Esophagus muscularis mucosa (tissue), 4 donors: ENCODE measurements around the gene THSD7A. TPM values are rescaled to one million over a fixed set of nuclear protein-coding genes. Genes with fewer than 3 reads are reported as not detected.

Experiments
- DNase-seq: peaks from one replicate; pipeline ENCODE4 v3.0.0-alpha.2; 2017; ENCODE audit errors: extremely low spot score
- H3K27ac ChIP-seq, 4 donors: fragments of 200-600 bp; sonication (generic); replicated peaks in 1 of 4; 1 replicate in 3 of 4; 2 replicates in 1 of 4; pipeline ENCODE4 v1.5.1; 2016 to 2019; ENCODE audit warnings: mild to moderate bottlenecking in 1 of 4
- H3K27me3 ChIP-seq, 4 donors: fragments of 200-600 bp; sonication (generic); one replicate each; pipeline versions ENCODE4 v1.5.1 to v1.6.0; 2016 to 2019
- H3K36me3 ChIP-seq, 4 donors: fragments of 200-600 bp; sonication (generic); one replicate each; pipeline ENCODE4 v1.5.1; 2016 to 2019
- H3K4me1 ChIP-seq, 4 donors: fragments of 200-600 bp; sonication (generic); one replicate each; pipeline ENCODE4 v1.5.1; 2016 to 2019
- H3K4me3 ChIP-seq, 4 donors: fragments of 200-600 bp; sonication (generic); 1 replicate in 2 of 4; 2 replicates in 2 of 4; pipeline ENCODE4 v1.5.1; 2016 to 2019; ENCODE audit warnings: mild to moderate bottlenecking in 4 of 4, moderate library complexity in 1 of 4
- H3K9me3 ChIP-seq, 4 donors: fragments of 200-600 bp; sonication (generic); 1 replicate in 3 of 4; 2 replicates in 1 of 4; pipeline ENCODE4 v1.5.1; 2016 to 2019
- CTCF ChIP-seq, 3 experiments: fragments of 200-600 bp in 2 of 3; fragments of 450-650 bp in 1 of 3; sonication (generic) in 2 of 3; IDR thresholded peaks; one replicate each; pipeline ENCODE4 v1.5.1; 2017 to 2019; ENCODE audit warnings: antibody characterized with exemption in 3 of 3, mild to moderate bottlenecking in 2 of 3, moderate library complexity in 1 of 3
- EP300 ChIP-seq: sonication (generic); formaldehyde crosslinking; IDR thresholded peaks from one replicate; pipeline ENCODE4 v1.6.1; 2017; ENCODE audit warnings: antibody characterized with exemption
- POLR2A ChIP-seq: fragments of 450-650 bp; IDR thresholded peaks from one replicate; pipeline ENCODE4 v1.6.1; 2017; ENCODE audit warnings: antibody characterized with exemption, moderate library complexity, mild to moderate bottlenecking, low read depth
- POLR2AphosphoS5 ChIP-seq, 2 donors: sonication (generic); formaldehyde crosslinking; IDR thresholded peaks; one replicate each; pipeline ENCODE4 v1.6.1; 2017; ENCODE audit warnings: antibody characterized with exemption in 2 of 2
- WGBS: methylation state at CpG from one replicate; pipeline ENCODE4 v1.1.5; 2018; 5-methylcytosine and 5-hydroxymethylcytosine counted together
- intact Hi-C: fragments of 100-400 bp; cut with DNase I; formaldehyde crosslinking; loops from one replicate; pipeline ENCODE4 v1.15.1; 2023
- total RNA-seq, 4 donors: library from RNA; depleted of rRNA; stranded (reverse); fragments of >200 nt; gene quantifications; one replicate each; pipeline versions ENCODE4 v1.1.0 to v1.2.1, GENCODE V29; 2016

The THSD7A gene
- total RNA-seq, 4 donors from 2014 or later, result 1.2 to 3.8 (median 2.8) TPM

- Histone ChIP-seq H3K4me1 (no peaks in the 10 kb centered on the region), H3K27ac (no peak overlapping the region), H3K9me3 (no peaks in the 10 kb centered on the region), H3K36me3 (no peaks in the 10 kb centered on the region), H3K4me3 (no peak overlapping the region), H3K27me3 (no peaks in the 10 kb centered on the region)
- TF ChIP-seq POLR2A (no peak), CTCF (IDR thresholded peaks at IDR 0.05) (no peak), POLR2AphosphoS5 (IDR thresholded peaks at IDR 0.05) (no peak), EP300 (no peak)
- 95% methylated on average over 5 of the region's 5 CpGs for WGBS
- intact Hi-C loops, result no loop called here
- no peak for DNase-seq
Measured at GRCh38 chr7:11819271-11819670, 12.7 kb downstream of the THSD7A start.

- Histone ChIP-seq H3K36me3 (no peaks in the 10 kb centered on the region), H3K27ac (no peak overlapping the region), H3K9me3 (no peaks in the 10 kb centered on the region), H3K27me3 (no peaks in the 10 kb centered on the region), H3K4me3 (no peak overlapping the region), H3K4me1 (no peaks in the 10 kb centered on the region)
- DNase-seq, result no peak
- intact Hi-C loops, result no loop called here
- no peak for TF ChIP-seq CTCF (IDR thresholded peaks at IDR 0.05)
- no peak for TF ChIP-seq EP300
- TF ChIP-seq POLR2A, result no peak
- no peak for TF ChIP-seq POLR2AphosphoS5 (IDR thresholded peaks at IDR 0.05)
- WGBS, result 85% methylated on average over 4 of the region's 4 CpGs
Measured at GRCh38 chr7:11818281-11818680, 13.7 kb downstream of the THSD7A start.

GRCh38 chr7:11817111-11817740, 14.8 kb downstream of the THSD7A start:
- no peak for TF ChIP-seq CTCF (IDR thresholded peaks at IDR 0.05)
- TF ChIP-seq POLR2A, result no peak
- TF ChIP-seq EP300, result no peak
- no peak for TF ChIP-seq POLR2AphosphoS5 (IDR thresholded peaks at IDR 0.05)
- no peaks in the 10 kb centered on the region for H3K9me3 ChIP-seq
- intact Hi-C loops, result no loop called here
- H3K27ac ChIP-seq, result no peak overlapping the region
- DNase-seq, result no peak
- no peaks in the 10 kb centered on the region for H3K4me1 ChIP-seq
- H3K27me3 ChIP-seq, result no peaks in the 10 kb centered on the region
- H3K36me3 ChIP-seq, result no peaks in the 10 kb centered on the region
- H3K4me3 ChIP-seq, result no peak overlapping the region
- 53% methylated on average over 4 of the region's 4 CpGs for WGBS

GRCh38 chr7:11811709-11812108, 20.3 kb downstream of the THSD7A start:
- no peak overlapping the region for H3K27ac ChIP-seq
- H3K9me3 ChIP-seq, result no peaks in the 10 kb centered on the region
- H3K4me1 ChIP-seq, result no peaks in the 10 kb centered on the region
- H3K36me3 ChIP-seq, result no peaks in the 10 kb centered on the region
- intact Hi-C loops, result no loop called here
- TF ChIP-seq POLR2A (no peak), POLR2AphosphoS5 (IDR thresholded peaks at IDR 0.05) (no peak), EP300 (no peak), CTCF (IDR thresholded peaks at IDR 0.05) (no peak)
- no peak overlapping the region for H3K4me3 ChIP-seq
- no peaks in the 10 kb centered on the region for H3K27me3 ChIP-seq
- DNase-seq, result no peak

GRCh38 chr7:11810043-11810625, 21.9 kb downstream of the THSD7A start:
- intact Hi-C loops, result no loop called here
- Histone ChIP-seq H3K4me1 (no peaks in the 10 kb centered on the region), H3K9me3 (no peaks in the 10 kb centered on the region), H3K27me3 (no peaks in the 10 kb centered on the region), H3K27ac (no peak overlapping the region), H3K36me3 (no peaks in the 10 kb centered on the region), H3K4me3 (no peak overlapping the region)
- WGBS, result 89% methylated on average over 4 of the region's 4 CpGs
- TF ChIP-seq CTCF (IDR thresholded peaks at IDR 0.05), result no peak
- no peak for TF ChIP-seq EP300
- DNase-seq, result no peak
